NCI-H226 (cell line): ENCODE data around the gene PNLIP.

Source experiments
- DNase-seq: peaks from one replicate; pipeline ENCODE4 v3.0.0-alpha.2; 2015

Gene PNLIP

DNA sequence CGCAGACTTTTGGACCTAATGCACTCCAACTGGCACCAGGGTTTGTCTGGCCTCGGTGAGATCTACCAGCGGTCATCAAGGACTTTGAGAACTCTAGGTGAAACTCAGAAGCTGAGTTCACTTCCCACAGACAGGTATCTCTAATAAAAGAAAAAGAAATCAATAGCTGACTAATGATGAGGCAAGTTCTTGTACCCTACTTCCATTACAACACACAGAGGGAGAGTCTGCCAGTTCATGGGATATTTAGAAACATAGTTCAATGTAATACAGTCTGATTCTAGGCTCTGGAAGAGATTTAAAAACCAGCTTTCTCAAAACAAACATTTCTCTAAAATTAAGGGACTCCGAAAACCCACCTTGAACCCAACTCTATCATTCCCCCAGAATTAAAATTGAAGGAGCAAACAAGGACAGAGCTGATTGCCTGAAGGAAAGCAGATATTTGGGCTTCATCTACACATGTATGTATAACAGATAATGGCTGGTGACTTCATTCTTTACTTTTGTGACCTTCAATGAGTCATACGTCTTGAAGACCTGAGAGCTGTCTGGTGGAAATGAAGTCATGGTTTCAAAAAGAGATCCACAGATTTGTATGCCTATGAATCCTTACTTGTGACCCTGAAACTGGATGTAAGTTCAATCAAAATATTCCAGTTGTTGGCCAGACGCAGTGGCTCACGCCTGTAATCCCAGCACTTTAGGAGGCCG is 42.3 kb downstream of the PNLIP start:
- no peak for DNase-seq

DNA sequence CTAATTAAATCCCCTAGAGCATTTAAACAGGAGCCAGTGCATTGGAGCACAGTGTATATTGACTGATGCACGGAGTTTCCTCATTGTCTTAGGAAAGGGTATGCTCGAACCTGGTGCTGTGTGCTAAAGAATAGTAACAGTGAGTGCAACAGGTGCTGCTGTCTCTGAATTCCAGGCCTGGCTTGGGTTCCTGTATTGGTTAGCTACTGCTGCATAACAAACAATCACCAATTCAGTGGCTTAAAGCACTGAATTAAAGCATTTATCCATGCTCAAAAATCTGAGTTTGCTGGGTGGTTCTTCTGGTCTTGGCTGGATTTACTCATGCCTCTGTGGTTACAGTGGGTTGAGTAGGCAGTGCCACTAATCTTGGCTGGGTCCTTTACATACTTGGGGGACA is 43.3 kb downstream of the PNLIP start:
- DNase-seq, result no peak

DNA sequence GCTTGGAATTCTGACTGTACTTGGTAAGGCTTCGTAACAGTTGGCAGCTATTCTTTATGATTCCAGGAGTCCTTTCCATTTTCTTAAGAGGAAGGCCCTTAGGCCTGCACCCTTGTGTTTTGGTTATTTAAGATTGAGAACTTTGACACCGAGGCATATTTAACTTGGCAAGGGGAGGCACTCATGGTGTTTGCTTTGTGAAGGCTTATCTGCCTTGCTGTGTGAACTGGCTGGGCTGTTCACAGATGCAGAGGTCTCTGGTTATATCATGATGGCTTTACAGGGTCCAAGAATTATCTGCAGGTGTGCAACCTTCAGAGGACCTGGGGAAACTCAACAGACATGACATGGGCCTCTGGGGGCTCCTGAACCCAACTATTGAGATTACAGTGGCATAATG is 44.2 kb downstream of the PNLIP start:
- no peak for DNase-seq

DNA sequence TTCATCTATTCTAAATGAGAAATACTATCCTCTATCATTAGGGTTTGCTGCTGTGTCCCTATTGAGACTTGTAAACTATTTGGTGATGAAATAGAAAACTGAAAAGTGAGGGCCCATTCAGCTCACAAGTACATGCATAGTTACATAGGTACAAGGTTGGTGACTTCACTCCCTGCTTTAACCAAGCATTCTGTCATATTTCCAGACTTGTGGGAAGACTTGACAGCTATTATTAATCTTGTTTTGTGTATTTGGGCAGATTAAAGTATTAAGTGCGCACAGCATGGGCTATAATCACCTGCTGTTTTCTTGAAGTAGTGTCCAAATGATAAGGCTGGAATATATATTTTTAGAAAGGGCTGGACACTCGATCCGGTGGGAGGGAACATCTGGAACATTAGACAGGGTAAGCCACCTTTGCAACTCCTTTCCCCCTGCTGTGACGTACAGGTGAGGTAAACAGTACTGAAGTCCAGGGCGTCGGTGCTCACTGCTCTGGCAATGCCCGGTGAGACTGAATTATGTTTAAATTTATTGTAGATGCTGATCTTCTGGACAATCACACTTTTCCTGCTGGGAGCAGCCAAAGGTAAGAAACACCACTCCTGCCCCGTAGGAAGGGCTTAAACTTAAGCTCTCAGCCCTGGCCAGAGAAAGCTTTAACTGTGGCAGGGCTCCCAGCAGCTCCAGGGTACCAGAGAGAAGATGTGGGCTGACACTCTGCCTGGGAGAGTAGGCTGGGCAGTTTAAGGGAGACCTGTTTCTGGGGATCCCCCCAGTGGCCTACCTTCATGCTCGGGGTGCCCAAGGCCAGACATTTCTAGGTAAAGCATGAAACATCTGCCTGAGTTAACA is 45.1 kb downstream of the PNLIP start, which contains the start of gene PNLIPRP1:
PNLIPRP1 (plus strand) TSS at position 370 of the 855 bp plus-strand sequence; CDS start at position 541, 171 bp downstream.
- no peak for DNase-seq

DNA sequence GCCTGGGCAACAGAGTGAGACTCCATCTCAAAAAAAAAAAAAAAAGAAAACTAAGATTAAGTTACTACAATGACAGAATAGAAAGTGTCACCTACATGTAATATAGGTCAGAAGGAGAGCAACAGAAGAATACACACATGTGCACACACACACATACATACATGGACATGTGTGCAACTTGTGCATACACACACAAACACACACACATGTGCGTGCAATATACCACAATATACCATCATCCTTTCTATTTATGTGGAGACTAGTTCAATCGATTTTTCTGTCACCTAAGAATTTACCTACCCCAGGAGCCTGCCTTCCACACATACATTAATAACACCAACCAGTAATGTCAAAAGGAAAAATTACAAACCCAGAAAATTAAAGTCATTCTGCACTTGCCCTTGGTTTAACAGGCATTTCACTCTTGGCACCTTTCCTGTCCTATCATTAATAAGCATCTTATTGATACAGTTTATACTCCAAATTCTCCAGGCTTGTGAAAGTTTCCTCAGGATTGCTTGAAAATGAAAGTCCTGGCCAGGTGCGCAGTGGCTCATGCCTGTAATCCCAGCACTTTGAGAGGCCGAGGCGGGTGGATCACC is 47.5 kb downstream of the PNLIP start:
- no peak for DNase-seq

DNA sequence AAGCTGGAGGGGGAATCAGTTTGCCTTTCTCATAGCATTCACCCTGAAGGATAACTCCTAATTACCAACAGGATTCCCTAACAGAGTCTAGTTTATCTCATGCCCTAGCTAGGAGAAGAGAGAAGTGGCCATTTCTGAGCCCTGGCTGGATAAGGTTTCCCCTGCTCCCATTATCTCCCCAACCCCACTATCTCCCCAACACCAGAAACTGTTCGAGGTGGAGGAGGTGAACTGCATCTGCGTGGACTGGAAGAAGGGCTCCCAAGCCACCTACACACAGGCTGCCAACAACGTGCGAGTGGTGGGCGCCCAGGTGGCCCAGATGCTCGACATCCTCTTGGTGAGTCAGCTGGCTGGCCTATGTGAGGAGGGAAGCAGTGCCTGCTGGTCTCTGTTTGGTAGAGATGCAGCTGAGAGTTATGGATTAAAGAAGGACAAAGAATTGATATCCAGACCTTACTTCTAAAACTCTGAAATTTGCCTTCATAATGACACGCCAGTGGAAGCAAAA is 48.8 kb downstream of the PNLIP start:
- DNase-seq, result no peak

DNA sequence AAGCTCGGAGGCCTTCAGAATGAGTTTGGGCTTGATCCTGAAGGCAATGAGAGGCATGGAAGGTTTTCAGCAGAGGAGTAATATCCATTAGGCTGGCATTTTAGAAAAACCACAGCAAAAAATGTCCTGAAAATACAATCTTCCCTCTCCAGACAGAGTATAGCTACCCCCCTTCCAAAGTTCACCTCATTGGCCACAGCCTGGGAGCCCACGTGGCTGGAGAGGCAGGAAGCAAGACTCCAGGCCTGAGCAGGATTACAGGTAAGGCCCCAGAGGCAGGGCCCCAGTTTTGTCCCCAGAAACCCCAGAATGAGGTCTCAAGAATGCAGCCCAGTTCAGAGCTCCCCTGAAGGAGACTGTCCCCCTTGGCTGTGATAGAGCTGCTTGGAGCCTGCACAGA is 50.3 kb downstream of the PNLIP start:
- DNase-seq, result no peak

DNA sequence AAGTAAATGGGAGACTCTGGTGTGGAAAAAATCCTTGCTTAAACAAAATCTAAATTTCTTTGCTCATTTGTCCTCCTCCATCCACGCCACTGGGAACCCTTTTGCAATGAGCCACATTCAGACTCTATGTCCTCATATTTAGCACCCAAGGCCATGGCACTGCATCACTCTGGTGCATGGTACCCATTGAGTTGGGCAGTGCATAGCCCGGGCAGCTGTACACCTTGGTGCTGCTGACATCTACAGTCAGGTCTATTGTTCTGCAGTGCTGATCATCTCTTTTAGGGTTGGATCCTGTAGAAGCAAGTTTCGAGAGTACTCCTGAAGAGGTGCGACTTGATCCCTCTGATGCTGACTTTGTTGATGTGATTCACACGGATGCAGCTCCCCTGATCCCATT is 51.8 kb downstream of the PNLIP start:
- DNase-seq, result no peak

DNA sequence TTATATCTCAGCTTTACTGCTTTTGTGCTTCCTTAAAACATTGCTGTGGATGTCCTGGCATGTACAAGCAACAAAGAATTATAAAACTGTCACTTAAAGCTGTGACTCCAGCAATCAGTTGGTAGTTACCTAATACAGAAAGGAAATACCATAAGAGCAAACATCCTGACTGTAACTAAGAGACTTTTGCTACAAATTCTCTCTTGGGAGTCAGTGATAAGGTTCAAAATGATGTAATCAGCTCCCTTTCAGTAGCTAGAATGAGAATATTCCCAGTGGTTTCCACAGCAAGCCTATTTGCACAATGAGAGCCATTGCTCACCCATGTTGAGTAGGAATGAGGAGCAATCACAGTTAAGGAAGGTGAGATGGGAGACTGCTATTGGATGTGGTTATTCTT is 52.6 kb downstream of the PNLIP start:
- no peak for DNase-seq

DNA sequence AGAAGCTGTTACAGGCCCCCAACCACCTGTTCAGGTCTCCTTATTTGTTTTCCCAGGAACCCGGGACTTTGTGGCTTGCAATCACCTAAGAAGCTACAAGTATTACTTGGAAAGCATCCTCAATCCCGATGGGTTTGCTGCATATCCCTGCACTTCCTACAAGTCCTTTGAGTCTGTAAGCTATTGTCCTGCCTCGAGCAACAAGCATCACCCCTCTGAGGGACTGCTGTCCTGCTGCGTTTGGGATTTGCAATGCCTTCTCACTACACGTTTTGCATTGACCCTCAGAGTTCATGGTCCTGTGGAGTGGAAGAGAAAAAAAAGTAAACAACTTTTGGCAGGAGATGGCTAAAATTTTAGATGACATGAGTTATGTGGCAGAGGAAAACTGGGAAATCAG is 54.3 kb downstream of the PNLIP start:
- DNase-seq, result no peak

DNA sequence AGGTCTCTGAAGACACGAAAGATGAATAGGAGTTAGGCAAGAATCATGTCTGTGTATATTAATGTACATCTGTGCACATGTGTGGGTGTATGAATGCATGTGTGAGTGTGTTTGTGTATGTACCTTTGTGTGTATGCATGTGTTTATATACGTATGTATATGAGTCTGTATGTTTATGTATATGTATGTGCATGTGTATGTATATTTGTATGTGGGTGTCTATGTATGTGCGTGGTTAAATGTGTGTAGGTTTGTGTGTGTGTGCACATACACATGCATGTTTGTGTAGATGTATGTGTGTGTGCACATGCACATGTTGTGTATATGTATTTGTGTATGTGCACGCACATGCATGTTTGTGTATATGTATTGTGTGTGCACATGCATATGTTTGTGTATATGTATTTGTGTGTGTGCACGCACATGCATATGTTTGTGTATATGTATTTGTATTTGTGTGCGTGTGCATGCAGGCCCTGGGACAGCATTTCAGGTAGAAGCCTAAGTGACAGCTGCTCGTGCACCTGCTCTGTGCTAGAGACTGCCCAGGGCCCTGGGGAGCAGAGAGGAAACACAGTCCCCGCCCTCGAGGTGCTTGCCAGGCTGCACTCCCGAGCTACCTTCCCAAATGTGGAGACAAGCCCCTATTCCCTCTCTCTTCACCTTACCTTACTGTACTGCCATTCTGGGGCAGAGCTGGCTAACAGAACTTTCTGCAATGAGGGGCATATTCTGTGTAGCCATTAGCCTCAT is 57.1 kb downstream of the PNLIP start:
- no peak for DNase-seq

DNA sequence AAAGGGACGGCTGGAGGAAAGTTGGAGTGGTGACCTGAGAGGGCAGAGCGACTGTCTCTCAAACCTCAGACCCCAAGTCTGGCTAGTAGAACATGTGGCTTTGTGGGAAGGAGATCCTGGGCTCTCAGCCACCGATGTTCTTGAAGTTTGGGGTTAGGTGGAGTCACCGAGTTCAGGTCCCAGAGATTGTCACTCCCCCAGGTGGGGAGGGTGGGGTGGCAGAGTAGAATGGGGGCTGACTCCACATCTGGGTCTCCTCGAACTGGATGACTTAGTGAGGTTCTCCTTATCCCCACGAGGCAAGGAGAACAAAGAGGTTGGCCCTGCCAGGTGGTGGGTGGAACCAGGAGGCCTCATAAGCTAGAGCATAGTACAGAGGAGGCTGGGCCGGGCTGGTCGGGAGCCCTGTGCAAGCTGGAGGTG is 60.3 kb downstream of the PNLIP start:
- no peak for DNase-seq

DNA sequence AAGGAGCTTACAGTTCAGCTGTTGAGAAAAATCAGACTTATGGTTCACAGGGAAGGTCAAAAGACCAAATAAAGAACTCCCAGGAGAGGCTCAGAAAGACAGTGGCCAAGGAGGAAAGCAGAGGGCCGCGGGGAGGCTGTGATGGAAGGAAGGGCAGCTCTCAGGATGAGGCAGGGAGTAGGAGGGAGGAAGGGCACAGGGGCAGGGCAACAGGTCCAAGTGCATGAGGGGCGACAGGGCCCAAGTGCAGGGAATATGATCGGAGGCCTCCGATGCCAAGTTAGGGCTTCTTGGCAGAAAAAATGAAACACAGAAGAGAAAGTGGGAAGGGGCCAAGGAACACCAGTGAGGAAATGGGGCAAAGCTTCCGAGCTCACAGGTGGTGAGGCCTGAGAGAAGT is 61.6 kb downstream of the PNLIP start:
- no peak for DNase-seq

DNA sequence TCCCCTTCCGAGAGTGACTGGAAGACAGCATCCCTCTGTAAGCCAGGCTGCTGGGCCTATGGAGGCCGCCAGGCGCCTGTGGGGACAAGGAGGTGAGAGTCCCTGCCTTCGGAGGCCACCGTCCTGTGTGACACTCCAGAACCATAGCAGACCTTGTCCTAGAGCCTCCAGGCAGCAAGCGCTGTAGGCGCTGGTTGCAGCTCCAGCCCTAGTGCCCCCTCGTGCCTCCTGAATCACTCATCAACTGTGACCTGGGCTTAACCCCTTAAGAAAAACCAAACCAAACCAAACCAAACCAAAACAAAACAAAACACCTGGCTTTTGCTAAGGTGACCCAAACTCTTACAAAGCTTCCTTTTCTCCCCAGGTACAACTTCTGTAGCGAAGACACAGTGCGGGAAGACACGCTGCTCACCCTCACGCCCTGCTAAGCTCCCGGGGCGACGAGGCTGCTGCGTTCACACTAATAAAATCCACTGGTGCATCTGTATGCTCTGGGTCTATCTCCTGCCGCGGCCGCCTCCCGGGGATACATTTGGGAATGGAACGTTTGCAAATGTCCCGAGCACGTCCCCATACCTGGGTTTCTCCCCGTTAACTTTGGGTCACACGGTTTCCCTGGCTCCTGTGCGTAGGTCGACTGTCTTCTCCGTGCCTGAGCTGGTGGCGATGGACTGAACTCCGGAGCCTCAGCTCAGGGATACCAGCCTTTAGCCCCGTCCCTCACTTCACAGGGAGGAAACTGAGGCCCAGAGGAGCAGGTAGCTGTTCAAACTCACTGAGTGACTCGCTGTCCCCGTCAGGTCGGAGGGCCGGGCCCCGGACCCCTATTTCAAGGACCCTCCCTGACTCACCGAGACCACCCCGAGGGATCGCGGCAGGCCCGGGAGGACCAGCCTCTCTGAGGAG is 63.2 kb downstream of the PNLIP start:
- no peak for DNase-seq

DNA sequence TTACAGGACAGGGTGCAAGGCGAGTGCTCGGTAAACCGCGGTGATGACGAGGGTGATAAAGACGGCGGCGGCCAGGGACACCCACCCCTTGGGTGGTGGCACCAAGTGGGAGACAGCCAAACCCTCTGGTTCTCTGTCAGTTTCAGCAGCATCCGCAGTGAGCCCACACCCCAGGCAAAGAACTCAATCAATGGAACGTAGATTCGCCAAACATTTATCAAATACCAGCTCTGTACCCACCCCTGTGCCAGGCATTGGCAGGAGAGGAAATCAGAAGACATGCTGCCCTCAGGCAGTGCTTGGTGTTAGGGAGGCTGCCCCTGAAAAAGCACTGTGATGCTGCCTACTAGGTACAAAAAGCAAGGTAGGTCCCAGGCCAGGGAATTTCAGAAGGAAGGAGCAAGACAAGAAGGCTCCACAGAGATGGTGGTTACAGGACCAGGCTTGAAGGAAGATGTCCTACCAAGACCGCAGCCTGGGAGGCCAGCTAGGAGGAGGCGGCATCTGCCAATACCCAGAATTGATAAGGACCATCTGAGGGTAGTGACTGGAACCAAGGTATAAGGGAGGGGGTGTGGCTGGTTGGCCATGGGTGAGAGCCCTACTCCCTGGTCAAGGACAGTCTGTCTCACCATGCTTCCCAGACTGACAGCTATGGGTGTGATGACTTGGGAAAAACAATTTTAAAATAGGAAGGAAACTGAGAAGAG is 64.9 kb downstream of the PNLIP start:
- no peak for DNase-seq

DNA sequence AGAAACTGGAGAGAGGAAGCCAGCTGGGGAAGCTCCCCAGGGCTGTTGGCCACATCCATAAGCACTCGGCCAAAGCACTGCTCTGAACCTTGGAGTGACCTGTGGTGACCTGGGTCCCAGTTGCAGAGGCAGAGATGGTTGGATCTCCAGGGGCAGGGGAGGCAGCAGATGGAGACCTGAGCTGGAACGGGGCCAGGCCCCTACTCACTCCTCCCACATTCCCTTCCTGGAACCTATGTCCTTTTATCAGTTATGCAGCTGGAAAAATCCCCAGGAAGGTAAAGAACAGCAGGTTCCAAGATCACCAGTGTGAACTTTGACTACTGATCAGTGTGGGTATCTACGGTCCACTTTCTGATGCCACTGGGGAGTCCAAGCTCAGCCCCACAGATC is 65.4 kb downstream of the PNLIP start:
- no peak for DNase-seq

DNA sequence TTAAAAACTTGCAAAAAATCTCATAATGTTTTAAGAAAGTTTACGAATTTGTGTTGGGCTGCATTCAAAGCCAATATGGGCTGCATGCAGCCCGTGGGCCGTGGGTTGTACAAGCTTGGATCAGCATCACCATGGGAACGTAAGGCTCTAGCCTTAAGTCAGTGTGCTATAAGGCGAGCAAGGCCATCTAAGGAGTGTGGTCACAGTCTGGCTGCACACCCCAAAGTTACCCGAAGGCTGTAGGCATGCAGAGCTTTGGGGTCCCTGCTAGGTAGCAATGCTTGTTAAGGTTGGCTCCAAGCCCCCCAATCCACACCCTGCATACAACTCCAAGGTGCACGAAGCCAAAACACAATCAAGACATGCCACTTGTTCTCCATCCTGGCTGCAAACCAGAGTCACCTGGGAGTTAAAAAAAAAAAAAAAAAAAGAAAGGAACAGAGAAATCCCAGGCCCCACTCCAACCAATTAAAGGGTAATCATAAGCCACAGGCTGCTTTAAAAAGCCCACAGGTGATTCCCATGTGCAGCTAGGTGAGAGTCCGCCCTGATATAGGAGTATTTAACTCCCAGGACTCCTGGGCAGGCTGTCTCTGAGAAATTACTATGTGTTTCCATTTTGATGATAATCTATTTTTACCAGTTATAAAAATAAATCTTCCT is 66.5 kb downstream of the PNLIP start:
- DNase-seq, result no peak

DNA sequence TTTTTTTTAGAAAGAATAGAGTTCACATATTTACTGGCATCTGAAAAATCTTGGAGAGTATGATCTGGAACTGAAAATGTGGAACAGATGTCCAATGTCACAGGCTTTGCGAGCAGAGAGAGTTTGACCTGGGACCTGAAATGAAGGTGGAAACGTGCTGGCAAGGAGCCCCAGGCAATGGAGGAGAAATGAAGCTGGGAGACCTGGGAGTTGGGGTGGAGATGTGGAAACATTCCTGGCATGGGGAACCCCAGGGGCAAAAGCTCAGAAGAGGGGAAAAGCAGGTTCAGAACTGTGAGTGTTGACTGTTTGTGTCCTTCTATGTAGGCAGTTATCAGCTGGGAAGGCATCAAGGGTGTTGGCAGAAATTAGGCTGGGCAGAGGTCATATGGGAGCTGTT is 67.7 kb downstream of the PNLIP start:
- no peak for DNase-seq

DNA sequence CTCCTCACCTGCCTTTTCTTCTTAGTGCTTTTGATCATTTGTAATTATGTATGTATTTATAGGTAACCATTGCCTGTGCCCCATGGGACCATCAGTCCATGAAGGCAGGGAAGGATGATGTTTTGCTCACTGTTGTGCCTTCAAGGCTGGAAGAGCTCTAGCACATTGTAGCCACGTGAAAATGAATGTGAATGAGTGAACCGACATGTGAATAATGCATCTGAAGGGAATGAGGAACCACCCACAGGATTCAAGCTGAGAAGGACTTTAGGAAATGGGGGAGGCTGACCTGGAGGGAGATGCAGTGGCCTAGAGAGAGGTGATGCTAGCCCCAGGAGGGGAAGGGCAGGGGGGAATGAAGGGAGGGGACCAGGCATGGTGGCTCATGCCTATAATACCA is 69.1 kb downstream of the PNLIP start:
- DNase-seq, result no peak

DNA sequence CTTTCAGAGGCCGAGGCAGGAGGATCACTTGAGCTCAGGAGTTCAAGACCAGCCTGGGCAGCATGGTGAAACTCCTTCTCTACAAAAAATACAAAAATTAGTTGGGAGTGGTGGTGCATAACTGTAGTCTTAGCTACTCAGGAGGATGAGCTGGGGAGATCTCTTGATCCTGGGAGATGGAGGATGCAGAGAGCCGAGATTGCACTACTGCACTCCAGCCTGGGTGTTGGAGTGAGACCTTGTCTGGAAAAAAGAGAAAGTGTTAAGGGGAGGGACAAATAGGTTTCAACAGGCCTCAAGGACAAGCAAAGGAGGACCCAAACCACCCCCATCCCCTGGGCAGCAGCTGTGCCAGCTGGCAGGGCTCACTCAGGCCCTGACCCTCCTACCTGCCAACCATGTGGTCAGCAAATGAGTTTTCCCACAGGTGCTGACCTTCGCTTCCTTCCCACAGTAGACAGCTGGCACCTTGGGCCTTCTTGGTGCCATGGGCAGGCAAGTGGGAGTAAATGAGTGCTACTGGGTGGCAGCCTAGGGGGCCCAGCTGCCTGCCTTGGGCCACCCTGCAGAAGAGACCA is 69.6 kb downstream of the PNLIP start:
- no peak for DNase-seq
